IPS-15b (cell line): ENCODE results near the gene GRID1.
"Not testable (repeated sequence)": the region's sequence is repeated elsewhere in the genome, so short reads cannot be mapped to it uniquely, and the experiment has no call there.

Experiments
- H3K27me3 ChIP-seq: one replicate; pipeline ENCODE4 v1.6.1; 2013; ENCODE audit warnings: low read length; ENCODE audit not compliant: control insufficient read depth, insufficient read depth
- H3K36me3 ChIP-seq: one replicate; pipeline ENCODE4 v1.6.1; 2013; ENCODE audit warnings: low read length; ENCODE audit not compliant: control insufficient read depth, insufficient read depth
- H3K4me1 ChIP-seq: one replicate; pipeline ENCODE4 v1.6.1; 2013; ENCODE audit warnings: mild to moderate bottlenecking, low read length; ENCODE audit not compliant: control insufficient read depth, insufficient read depth
- H3K4me3 ChIP-seq: one replicate; pipeline ENCODE4 v1.5.1; 2013; ENCODE audit warnings: low read depth, low read length
- H3K9ac ChIP-seq: one replicate; pipeline ENCODE4 v1.6.1; 2013; ENCODE audit warnings: low read depth, mild to moderate bottlenecking, low read length
- H3K9me3 ChIP-seq: one replicate; pipeline ENCODE4 v1.6.1; 2013; ENCODE audit warnings: mild to moderate bottlenecking, low read length; ENCODE audit not compliant: control insufficient read depth, insufficient read depth

The GRID1 gene

GRCh38 chr10:86244297-86245014 is 122.1 kb downstream of the GRID1 start:
- H3K36me3 ChIP-seq, result no peaks in the 10 kb centered on the region
- H3K9me3 ChIP-seq, result no peaks in the 10 kb centered on the region
- H3K27me3 ChIP-seq, result no peaks in the 10 kb centered on the region
- H3K4me3 ChIP-seq, result no peak overlapping the region
- H3K4me1 ChIP-seq, result no peaks in the 10 kb centered on the region
- H3K9ac ChIP-seq, result no peak overlapping the region

- H3K27me3 ChIP-seq, result no peaks in the 10 kb centered on the region
- no peak overlapping the region for H3K9ac ChIP-seq
- H3K36me3 ChIP-seq, result no peaks in the 10 kb centered on the region
- H3K4me3 ChIP-seq, result no peak overlapping the region
- H3K9me3 ChIP-seq, result peaks cover 2% of the 10 kb centered on the region
- H3K4me1 ChIP-seq, result no peaks in the 10 kb centered on the region
Measured at GRCh38 chr10:86243651-86244155, 122.9 kb downstream of the GRID1 start.

GRCh38 chr10:86242761-86243160 is 123.8 kb downstream of the GRID1 start:
- Histone ChIP-seq H3K36me3 (no peaks in the 10 kb centered on the region), H3K9me3 (peaks cover 9% of the 10 kb centered on the region), H3K4me3 (no peak overlapping the region), H3K4me1 (no peaks in the 10 kb centered on the region), H3K9ac (no peak overlapping the region), H3K27me3 (no peaks in the 10 kb centered on the region)

GRCh38 chr10:86238089-86238488 is 128.5 kb downstream of the GRID1 start:
- H3K27me3 ChIP-seq, H3K9ac ChIP-seq, H3K36me3 ChIP-seq, H3K4me1 ChIP-seq, H3K4me3 ChIP-seq: not testable (repeated sequence)
- peaks cover 11% of the 10 kb centered on the region for H3K9me3 ChIP-seq

GRCh38 chr10:86234541-86235270 is 131.9 kb downstream of the GRID1 start:
- H3K27me3 ChIP-seq, result no peaks in the 10 kb centered on the region
- no peaks in the 10 kb centered on the region for H3K36me3 ChIP-seq
- no peaks in the 10 kb centered on the region for H3K4me1 ChIP-seq
- no peak overlapping the region for H3K9ac ChIP-seq
- peaks cover 11% of the 10 kb centered on the region for H3K9me3 ChIP-seq
- no peak overlapping the region for H3K4me3 ChIP-seq

- H3K9me3 ChIP-seq, result peaks cover 11% of the 10 kb centered on the region
- H3K4me1 ChIP-seq, result no peaks in the 10 kb centered on the region
Measured at GRCh38 chr10:86234107-86234506, 132.5 kb downstream of the GRID1 start.

GRCh38 chr10:86233131-86233530 is 133.5 kb downstream of the GRID1 start:
- Histone ChIP-seq H3K4me1 (no peaks in the 10 kb centered on the region), H3K4me3 (no peak overlapping the region)

More at GRCh38 chr10:86234107-86234506, 132.5 kb downstream of the GRID1 start:
- no peak overlapping the region for H3K4me3 ChIP-seq
- H3K27me3 ChIP-seq, result no peaks in the 10 kb centered on the region
- no peak overlapping the region for H3K9ac ChIP-seq
- H3K36me3 ChIP-seq, result no peaks in the 10 kb centered on the region

GRCh38 chr10:86232644-86233043 is 134.0 kb downstream of the GRID1 start:
- peaks cover under 1% of the 10 kb centered on the region for H3K9me3 ChIP-seq
- H3K36me3 ChIP-seq, result no peaks in the 10 kb centered on the region
- H3K27me3 ChIP-seq, result no peaks in the 10 kb centered on the region
- H3K9ac ChIP-seq, result no peak overlapping the region
- no peak overlapping the region for H3K4me3 ChIP-seq
- no peaks in the 10 kb centered on the region for H3K4me1 ChIP-seq

More at GRCh38 chr10:86233131-86233530, 133.5 kb downstream of the GRID1 start:
- no peaks in the 10 kb centered on the region for H3K27me3 ChIP-seq
- H3K9me3 ChIP-seq, result peaks cover 6% of the 10 kb centered on the region
- H3K36me3 ChIP-seq, result no peaks in the 10 kb centered on the region
- H3K9ac ChIP-seq, result no peak overlapping the region

GRCh38 chr10:86231796-86232560 is 134.6 kb downstream of the GRID1 start:
- no peak overlapping the region for H3K9ac ChIP-seq
- no peaks in the 10 kb centered on the region for H3K27me3 ChIP-seq
- no peaks in the 10 kb centered on the region for H3K9me3 ChIP-seq
- no peak overlapping the region for H3K4me3 ChIP-seq
- H3K4me1 ChIP-seq, result no peaks in the 10 kb centered on the region
- H3K36me3 ChIP-seq, result no peaks in the 10 kb centered on the region

GRCh38 chr10:86230557-86231180 is 135.9 kb downstream of the GRID1 start:
- Histone ChIP-seq H3K4me3 (no peak overlapping the region), H3K9ac (no peak overlapping the region), H3K9me3 (no peaks in the 10 kb centered on the region), H3K4me1 (no peaks in the 10 kb centered on the region), H3K27me3 (no peaks in the 10 kb centered on the region), H3K36me3 (no peaks in the 10 kb centered on the region)

GRCh38 chr10:86229811-86230556 is 136.6 kb downstream of the GRID1 start:
- Histone ChIP-seq H3K36me3 (no peaks in the 10 kb centered on the region), H3K9ac (no peak overlapping the region), H3K4me3 (no peak overlapping the region), H3K9me3 (no peaks in the 10 kb centered on the region), H3K27me3 (no peaks in the 10 kb centered on the region), H3K4me1 (no peaks in the 10 kb centered on the region)
